Panc1 (cell line): ENCODE data around the gene NCKAP5. TPM values are rescaled to one million over a fixed set of nuclear protein-coding genes. Genes with fewer than 3 reads are reported as not detected.

Source experiments
- ATAC-seq: fragments of 200-7000 bp; cut with Tn5 transposase; 2 replicates; pipeline ENCODE4 v1.9.1; 2020; ENCODE audit warnings: mild to moderate bottlenecking, moderate library complexity
- BruUV-seq: library from RNA; stranded (reverse); fragments of 400-500 nt; replicated peaks from 2 replicates; lab custom pipeline; 2021; lab: Mats Ljungman, UMichigan
- CTCF ChIA-PET: fragments of 300-600 bp; sonication (Branson Sonifier 250); formaldehyde crosslinking; loops from one replicate; lab custom pipeline; 2022; ENCODE audit warnings: antibody characterized with exemption; lab: Charles Lee
- POLR2A ChIA-PET: fragments of 300-600 bp; sonication (Branson Sonifier 250); formaldehyde crosslinking; loops from one replicate; lab custom pipeline; 2022; ENCODE audit warnings: antibody characterized with exemption; lab: Charles Lee
- DNase-seq: peaks from one replicate; pipeline ENCODE4 v3.0.0-alpha.2; 2010; ENCODE audit warnings: low read depth, low spot score
- H3K27ac ChIP-seq: 2 replicates; pipeline ENCODE4 v1.5.1; 2011; ENCODE audit warnings: mild to moderate bottlenecking, low read length, inconsistent platforms
- H3K27me3 ChIP-seq: fragments of 200-500 bp; sonication (Bioruptor generic); 2 replicates; pipeline ENCODE4 v1.6.0; 2014; ENCODE audit warnings: low read length, inconsistent platforms; ENCODE audit not compliant: control insufficient read depth, insufficient read depth
- H3K36me3 ChIP-seq: fragments of 200-500 bp; sonication (Bioruptor generic); 2 replicates; pipeline ENCODE4 v1.5.1; 2014; ENCODE audit warnings: inconsistent platforms, mild to moderate bottlenecking, low read length, moderate library complexity; ENCODE audit not compliant: control insufficient read depth, insufficient read depth
- H3K4me1 ChIP-seq: 2 replicates; pipeline ENCODE4 v1.5.1; 2011; ENCODE audit warnings: inconsistent platforms, mild to moderate bottlenecking, low read length, moderate library complexity; ENCODE audit not compliant: control insufficient read depth, insufficient read depth
- H3K4me3 ChIP-seq, 2 experiments: 2 replicates each; pipeline ENCODE4 v1.5.1; 2011 to 2012; ENCODE audit warnings: low read depth in 2 of 2, low read length in 2 of 2, mild to moderate bottlenecking in 2 of 2, inconsistent platforms in 1 of 2, moderate library complexity in 1 of 2
- H3K9me3 ChIP-seq: fragments of 200-500 bp; sonication (Bioruptor generic); 2 replicates; pipeline ENCODE4 v1.5.1; 2014; ENCODE audit warnings: low read depth, mild to moderate bottlenecking, inconsistent platforms, low read length, moderate library complexity; ENCODE audit not compliant: control insufficient read depth, insufficient read depth
- CTCF ChIP-seq: fragments of 450-650 bp; IDR thresholded peaks from 2 replicates; pipeline ENCODE4 v1.5.1; 2017; ENCODE audit warnings: mild to moderate bottlenecking
- POLR2AphosphoS5 ChIP-seq: IDR thresholded peaks from 2 replicates; pipeline ENCODE4 v1.6.1; 2012; ENCODE audit warnings: mild to moderate bottlenecking, low read depth, low read length, moderate library complexity
- REST ChIP-seq, 2 experiments: IDR thresholded peaks; 2 replicates each; pipeline ENCODE4 v1.6.1; 2011 to 2012; ENCODE audit warnings: low read depth in 2 of 2, control low read depth in 1 of 2, low read length in 1 of 2, mild to moderate bottlenecking in 1 of 2, moderate library complexity in 1 of 2; ENCODE audit not compliant: insufficient read depth in 1 of 2
- SIN3A ChIP-seq: IDR thresholded peaks from 2 replicates; pipeline ENCODE4 v1.6.1; 2012; ENCODE audit warnings: low read depth, mild to moderate bottlenecking, low read length, moderate library complexity, borderline replicate concordance; ENCODE audit not compliant: insufficient read depth
- TCF7L2 ChIP-seq: IDR thresholded peaks from 2 replicates; pipeline ENCODE4 v1.6.1; 2011; ENCODE audit warnings: mild to moderate bottlenecking, low read depth, low read length, inconsistent platforms
- in situ Hi-C: cut with HindIII; loops from 2 replicates; pipeline ENCODE4 v1.10.0; 2016; ENCODE audit warnings: low sequenced_read_pairs, low pct_unique_long_range_greater_than_20kb
- intact Hi-C: fragments of 100-400 bp; cut with micrococcal nuclease; formaldehyde crosslinking; loops from one replicate; pipeline ENCODE4 v1.10.0; 2022; ENCODE audit not compliant: unreplicated experiment
- total RNA-seq: library from RNA; stranded (reverse); gene quantifications from one replicate; pipeline ENCODE4 v1.2.1, GENCODE V29; 2021; ENCODE audit not compliant: unreplicated experiment

NCKAP5 gene
- total RNA-seq, 1 experiment from 2014 or later, result 0.10 TPM

GRCh38 chr2:132974467-132975095, 593.7 kb downstream of the NCKAP5 start:
- no peak for DNase-seq
- H3K9me3 ChIP-seq, result no peaks in the 10 kb centered on the region
- CTCF ChIA-PET, result no interaction called here
- POLR2A ChIA-PET, result no interaction called here
- BruUV-seq, result no TSS peak
- H3K27me3 ChIP-seq, result no peaks in the 10 kb centered on the region
- in situ Hi-C loops (no loop called here), intact Hi-C loops (no loop called here)
- H3K4me3 ChIP-seq, result no peak overlapping the region
- no peaks in the 10 kb centered on the region for H3K36me3 ChIP-seq
- no peaks in the 10 kb centered on the region for H3K4me1 ChIP-seq
- ATAC-seq, result no peak
- no peak overlapping the region for H3K27ac ChIP-seq
- TF ChIP-seq TCF7L2, result no peak
- no peak for TF ChIP-seq POLR2AphosphoS5
- TF ChIP-seq SIN3A, result no peak
- TF ChIP-seq CTCF, result no peak
- no peak for TF ChIP-seq REST (IDR thresholded peaks at IDR 0.05; ENCODE audit: insufficient read depth in 1 of 2, low read depth in 2 of 2, low read length in 1 of 2)

GRCh38 chr2:132971310-132972061, 596.8 kb downstream of the NCKAP5 start:
- Histone ChIP-seq H3K4me3 (no peak overlapping the region), H3K36me3 (no peaks in the 10 kb centered on the region), H3K4me1 (no peaks in the 10 kb centered on the region), H3K9me3 (no peaks in the 10 kb centered on the region), H3K27ac (no peak overlapping the region), H3K27me3 (no peaks in the 10 kb centered on the region)
- in situ Hi-C loops, result no loop called here
- no peak for DNase-seq
- ATAC-seq, result no peak
- ChIA-PET POLR2A (no interaction called here), CTCF (no interaction called here)
- BruUV-seq, result no TSS peak
- intact Hi-C loops, result no loop called here
- TF ChIP-seq SIN3A (no peak), REST (IDR thresholded peaks at IDR 0.05; ENCODE audit: insufficient read depth in 1 of 2, low read depth in 2 of 2, low read length in 1 of 2) (no peak), CTCF (no peak), POLR2AphosphoS5 (no peak), TCF7L2 (no peak)
